Measurements from ENCODE around the gene HES6.

The HES6 gene

DNA sequence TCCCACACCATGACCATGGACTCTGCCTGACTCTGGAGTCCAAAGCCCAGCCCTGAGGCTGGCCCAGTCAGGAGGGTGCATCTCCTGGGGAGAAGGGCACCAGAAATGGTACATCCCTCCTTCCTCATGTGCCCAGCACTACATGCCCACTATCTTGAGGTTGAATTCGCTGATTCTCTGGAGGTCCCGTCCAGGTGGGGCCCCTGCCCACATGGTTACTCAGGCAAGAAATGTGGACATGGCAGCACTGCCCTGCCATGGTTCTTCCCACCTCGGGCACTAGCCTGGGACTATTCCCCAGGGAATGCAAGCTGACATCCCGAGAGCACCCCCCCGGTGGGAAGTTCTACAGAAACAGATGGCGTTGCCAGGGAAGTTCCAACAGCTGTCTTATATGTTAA is 15.3 kb upstream of the HES6 start:
- Histone ChIP-seq H3K27me3 (no peaks in the 10 kb centered on the region), H3K4me3 (no peak overlapping the region), H3K27ac (no peak overlapping the region), H3K36me3 (peaks cover 79 to 100% (median 99%) of the 10 kb centered on the region in 3 donors), H3K9me3 (no peaks in the 10 kb centered on the region), H3K4me1 (no peaks in the 10 kb centered on the region)
- intact Hi-C loops (cut with DNase I; ENCODE audit: low total_unique reads), result no loop called here
- TF ChIP-seq, protein P1, sequence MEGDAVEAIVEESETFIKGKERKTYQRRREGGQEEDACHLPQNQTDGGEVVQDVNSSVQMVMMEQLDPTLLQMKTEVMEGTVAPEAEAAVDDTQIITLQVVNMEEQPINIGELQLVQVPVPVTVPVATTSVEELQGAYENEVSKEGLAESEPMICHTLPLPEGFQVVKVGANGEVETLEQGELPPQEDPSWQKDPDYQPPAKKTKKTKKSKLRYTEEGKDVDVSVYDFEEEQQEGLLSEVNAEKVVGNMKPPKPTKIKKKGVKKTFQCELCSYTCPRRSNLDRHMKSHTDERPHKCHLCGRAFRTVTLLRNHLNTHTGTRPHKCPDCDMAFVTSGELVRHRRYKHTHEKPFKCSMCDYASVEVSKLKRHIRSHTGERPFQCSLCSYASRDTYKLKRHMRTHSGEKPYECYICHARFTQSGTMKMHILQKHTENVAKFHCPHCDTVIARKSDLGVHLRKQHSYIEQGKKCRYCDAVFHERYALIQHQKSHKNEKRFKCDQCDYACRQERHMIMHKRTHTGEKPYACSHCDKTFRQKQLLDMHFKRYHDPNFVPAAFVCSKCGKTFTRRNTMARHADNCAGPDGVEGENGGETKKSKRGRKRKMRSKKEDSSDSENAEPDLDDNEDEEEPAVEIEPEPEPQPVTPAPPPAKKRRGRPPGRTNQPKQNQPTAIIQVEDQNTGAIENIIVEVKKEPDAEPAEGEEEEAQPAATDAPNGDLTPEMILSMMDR (IDR thresholded peaks at IDR 0.05), result no peak
- DNase-seq, result no peak

DNA sequence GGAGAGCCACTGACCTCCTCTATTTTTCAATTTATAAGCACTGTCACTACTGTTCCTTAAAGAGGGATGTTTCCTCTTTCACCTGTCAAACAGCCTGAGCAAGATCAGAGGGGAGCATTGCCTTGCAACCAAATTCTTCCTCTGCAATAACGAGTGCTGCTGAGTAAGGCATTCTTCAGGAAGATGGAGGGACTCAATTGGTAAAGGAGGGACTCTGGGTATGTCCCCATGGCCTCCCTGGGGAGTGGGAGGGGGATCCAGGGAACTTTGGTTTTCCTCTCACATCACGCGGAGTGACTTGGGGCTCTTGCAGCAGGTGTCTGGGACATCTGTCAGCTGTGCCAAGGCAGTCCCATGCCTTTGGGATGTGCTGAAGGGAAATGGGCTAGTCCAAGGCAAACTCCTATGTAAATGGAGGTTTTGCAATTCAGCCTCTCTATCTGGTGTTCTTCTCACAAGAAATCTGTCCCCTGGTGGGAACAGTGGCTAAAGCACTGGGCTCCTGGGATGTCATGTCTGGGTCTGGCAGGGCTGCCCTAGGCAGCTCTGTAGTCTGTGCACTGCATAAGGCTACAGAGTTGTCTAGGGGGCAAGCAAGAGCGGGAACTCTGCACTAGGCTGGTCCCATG is 14.4 kb upstream of the HES6 start:
- H3K9me3 ChIP-seq, result no peaks in the 10 kb centered on the region
- H3K27me3 ChIP-seq, result no peaks in the 10 kb centered on the region
- DNase-seq, result no peak
- H3K27ac ChIP-seq, result no peak overlapping the region
- H3K36me3 ChIP-seq, result peaks cover 79 to 100% (median 99%) of the 10 kb centered on the region in 3 donors
- intact Hi-C loops (cut with DNase I; ENCODE audit: low total_unique reads), result no loop called here
- H3K4me3 ChIP-seq, result no peak overlapping the region
- TF ChIP-seq, protein P1 (IDR thresholded peaks at IDR 0.05), result no peak
- no peaks in the 10 kb centered on the region for H3K4me1 ChIP-seq

DNA sequence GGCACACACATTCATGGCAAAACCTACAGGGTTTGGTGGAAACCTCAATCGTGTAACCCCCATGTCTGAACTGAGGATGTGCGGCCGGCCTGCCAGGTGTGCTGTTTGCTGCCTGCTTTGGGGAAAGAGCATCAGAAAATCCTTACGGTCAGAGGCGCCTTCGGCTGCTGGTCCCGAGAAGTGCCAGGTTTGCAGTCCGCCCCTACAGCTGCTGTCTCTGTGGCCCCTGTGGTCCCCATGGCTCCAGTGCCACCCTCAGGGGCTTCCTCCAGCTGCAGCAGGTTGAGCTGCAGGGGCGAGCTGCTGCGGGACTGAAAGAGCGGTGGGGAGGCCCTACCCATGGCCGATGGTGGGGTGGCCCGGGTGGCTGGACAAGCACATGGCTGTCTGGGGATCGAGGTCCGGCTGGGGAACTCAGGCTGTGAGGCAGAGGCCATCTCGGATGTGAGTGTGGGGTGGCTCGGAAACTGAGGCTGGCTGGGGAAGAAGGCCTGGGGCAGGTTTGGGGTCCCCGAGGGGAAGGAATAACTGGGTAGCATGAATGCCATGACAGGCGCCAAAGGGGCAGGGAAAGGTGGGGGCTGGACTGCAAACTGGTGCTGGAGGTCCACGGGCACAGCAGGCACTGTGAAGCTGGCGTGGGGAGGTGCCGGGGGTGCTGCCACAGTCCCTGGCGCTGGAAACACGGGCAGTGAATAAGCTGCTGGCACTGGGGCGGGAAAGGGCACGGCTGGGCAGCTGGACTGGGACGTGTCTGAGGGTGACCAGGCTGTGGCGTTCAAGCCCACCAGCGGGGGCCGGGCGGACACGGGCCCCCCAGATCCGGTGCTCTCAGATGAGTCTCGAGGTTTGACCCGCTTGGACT is 13.2 kb upstream of the HES6 start:
- TF ChIP-seq, protein P1 (IDR thresholded peaks at IDR 0.05), result no peak
- intact Hi-C loops (cut with DNase I; ENCODE audit: low total_unique reads), result no loop called here
- peaks cover 74 to 100% (median 93%) of the 10 kb centered on the region in 3 donors for H3K36me3 ChIP-seq
- no peak for DNase-seq
- no peaks in the 10 kb centered on the region for H3K9me3 ChIP-seq
- H3K4me1 ChIP-seq, result no peaks in the 10 kb centered on the region
- no peaks in the 10 kb centered on the region for H3K27me3 ChIP-seq
- H3K4me3 ChIP-seq, result no peak overlapping the region
- H3K27ac ChIP-seq, result no peak overlapping the region

DNA sequence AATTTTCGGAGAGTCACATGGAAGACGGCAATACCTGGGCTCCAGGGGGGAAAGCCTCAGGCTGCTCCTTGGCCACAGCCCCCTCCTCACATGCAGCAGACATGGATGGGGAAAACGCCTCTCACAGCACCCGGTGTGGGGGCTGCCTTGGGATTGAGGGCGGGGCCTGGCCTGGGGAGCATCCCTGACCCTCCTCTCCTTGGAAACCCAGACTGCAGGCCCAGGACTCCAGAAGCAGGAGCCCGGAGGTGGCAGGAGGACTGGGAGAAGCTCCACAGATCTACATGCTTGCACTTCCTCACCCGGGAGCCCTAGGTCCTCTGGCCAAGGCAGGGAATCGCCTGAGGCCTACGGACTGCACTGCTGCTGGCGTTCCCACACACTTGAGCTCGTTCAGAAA is 12.1 kb upstream of the HES6 start:
- peaks cover 68 to 100% (median 93%) of the 10 kb centered on the region in 3 donors for H3K36me3 ChIP-seq
- no peak for DNase-seq
- intact Hi-C loops (cut with DNase I; ENCODE audit: low total_unique reads), result no loop called here

DNA sequence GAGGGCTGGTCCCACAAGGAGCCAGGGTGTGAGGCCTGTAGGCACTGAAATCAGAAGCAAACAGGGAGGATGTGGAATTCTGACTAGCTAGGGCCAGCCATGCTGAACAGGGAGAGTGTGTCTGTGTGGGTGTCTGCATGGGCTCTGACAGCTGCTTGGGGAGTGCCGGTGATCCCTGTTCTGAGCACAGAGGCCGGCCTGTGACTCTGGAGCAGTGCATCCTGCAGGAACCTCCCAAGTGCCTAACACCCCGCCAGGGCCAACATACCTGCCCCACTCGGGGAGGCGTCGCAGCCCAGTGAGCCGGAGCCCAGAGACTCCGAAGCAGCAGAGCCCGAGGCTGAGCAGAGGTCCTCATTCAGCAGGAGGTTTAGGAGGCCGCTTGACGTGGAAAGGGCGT is 11.5 kb upstream of the HES6 start:
- intact Hi-C loops (cut with DNase I; ENCODE audit: low total_unique reads), result no loop called here
- Histone ChIP-seq H3K36me3 (peaks cover 62 to 100% (median 93%) of the 10 kb centered on the region in 3 donors), H3K27me3 (no peaks in the 10 kb centered on the region), H3K4me3 (no peak overlapping the region), H3K27ac (no peak overlapping the region), H3K4me1 (no peaks in the 10 kb centered on the region), H3K9me3 (no peaks in the 10 kb centered on the region)
- TF ChIP-seq, protein P1 (IDR thresholded peaks at IDR 0.05), result no peak
- DNase-seq, result no peak

More for the DNA sequence above, 12.1 kb upstream of the HES6 start:
- H3K4me1 ChIP-seq, result no peaks in the 10 kb centered on the region
- no peak overlapping the region for H3K27ac ChIP-seq
- no peaks in the 10 kb centered on the region for H3K27me3 ChIP-seq
- no peaks in the 10 kb centered on the region for H3K9me3 ChIP-seq
- H3K4me3 ChIP-seq, result no peak overlapping the region
- TF ChIP-seq, protein P1 (IDR thresholded peaks at IDR 0.05), result no peak
